ENCODE results near the gene DGAT2. TPM values are rescaled to one million over a fixed set of nuclear protein-coding genes. Genes with fewer than 3 reads are reported as not detected.

Gene DGAT2
- total RNA-seq, 1 donor from 2014 or later: 1.4 TPM

GRCh38 chr11:75760243-75760642 lies 8.3 kb upstream of the DGAT2 start:
- Mint-ChIP-seq H3K36me3 (ENCODE audit: insufficient read depth) (no peaks in the 10 kb centered on the region), H3K27ac (no peak overlapping the region), H3K4me1 (ENCODE audit: low read depth) (peaks cover 6% of the 10 kb centered on the region), H3K27me3 (peaks cover 13% of the 10 kb centered on the region), H3K9me3 (ENCODE audit: low read depth) (peaks cover under 1% of the 10 kb centered on the region), H3K4me3 (ENCODE audit: low read depth) (no peak overlapping the region)
- TF ChIP-seq, protein P1, sequence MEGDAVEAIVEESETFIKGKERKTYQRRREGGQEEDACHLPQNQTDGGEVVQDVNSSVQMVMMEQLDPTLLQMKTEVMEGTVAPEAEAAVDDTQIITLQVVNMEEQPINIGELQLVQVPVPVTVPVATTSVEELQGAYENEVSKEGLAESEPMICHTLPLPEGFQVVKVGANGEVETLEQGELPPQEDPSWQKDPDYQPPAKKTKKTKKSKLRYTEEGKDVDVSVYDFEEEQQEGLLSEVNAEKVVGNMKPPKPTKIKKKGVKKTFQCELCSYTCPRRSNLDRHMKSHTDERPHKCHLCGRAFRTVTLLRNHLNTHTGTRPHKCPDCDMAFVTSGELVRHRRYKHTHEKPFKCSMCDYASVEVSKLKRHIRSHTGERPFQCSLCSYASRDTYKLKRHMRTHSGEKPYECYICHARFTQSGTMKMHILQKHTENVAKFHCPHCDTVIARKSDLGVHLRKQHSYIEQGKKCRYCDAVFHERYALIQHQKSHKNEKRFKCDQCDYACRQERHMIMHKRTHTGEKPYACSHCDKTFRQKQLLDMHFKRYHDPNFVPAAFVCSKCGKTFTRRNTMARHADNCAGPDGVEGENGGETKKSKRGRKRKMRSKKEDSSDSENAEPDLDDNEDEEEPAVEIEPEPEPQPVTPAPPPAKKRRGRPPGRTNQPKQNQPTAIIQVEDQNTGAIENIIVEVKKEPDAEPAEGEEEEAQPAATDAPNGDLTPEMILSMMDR (IDR thresholded peaks at IDR 0.05; ENCODE audit: unreplicated experiment): no peak
- no peak for DNase-seq (ENCODE audit: low spot score, unreplicated experiment)

- TF ChIP-seq, protein P1 (IDR thresholded peaks at IDR 0.05; ENCODE audit: unreplicated experiment): no peak
- Mint-ChIP-seq H3K36me3 (ENCODE audit: insufficient read depth) (peaks cover 1% of the 10 kb centered on the region), H3K27ac (no peak overlapping the region), H3K9me3 (ENCODE audit: low read depth) (peaks cover 3% of the 10 kb centered on the region), H3K4me1 (ENCODE audit: low read depth) (peaks cover 6% of the 10 kb centered on the region), H3K4me3 (ENCODE audit: low read depth) (no peak overlapping the region), H3K27me3 (peaks cover 16% of the 10 kb centered on the region)
- no peak for DNase-seq (ENCODE audit: low spot score, unreplicated experiment)
Observed at GRCh38 chr11:75760710-75761493, 7.7 kb upstream of the DGAT2 start.

- Mint-ChIP-seq H3K36me3 (ENCODE audit: insufficient read depth) (peaks cover 1% of the 10 kb centered on the region), H3K4me1 (ENCODE audit: low read depth) (peaks cover 6% of the 10 kb centered on the region), H3K4me3 (ENCODE audit: low read depth) (no peak overlapping the region), H3K27ac (no peak overlapping the region), H3K9me3 (ENCODE audit: low read depth) (peaks cover 3% of the 10 kb centered on the region), H3K27me3 (peaks cover 23% of the 10 kb centered on the region)
- TF ChIP-seq, protein P1 (IDR thresholded peaks at IDR 0.05; ENCODE audit: unreplicated experiment): no peak
- DNase-seq (ENCODE audit: low spot score, unreplicated experiment): no peak
Observed at GRCh38 chr11:75762158-75762557, 6.4 kb upstream of the DGAT2 start.

- Mint-ChIP-seq H3K27me3 (peaks cover 29% of the 10 kb centered on the region), H3K36me3 (ENCODE audit: insufficient read depth) (peaks cover 1% of the 10 kb centered on the region), H3K27ac (no peak overlapping the region), H3K9me3 (ENCODE audit: low read depth) (peaks cover 3% of the 10 kb centered on the region), H3K4me1 (ENCODE audit: low read depth) (peaks cover 6% of the 10 kb centered on the region), H3K4me3 (ENCODE audit: low read depth) (no peak overlapping the region)
- TF ChIP-seq, protein P1 (IDR thresholded peaks at IDR 0.05; ENCODE audit: unreplicated experiment): no peak
- DNase-seq (ENCODE audit: low spot score, unreplicated experiment): no peak
Observed at GRCh38 chr11:75762885-75763284, 5.7 kb upstream of the DGAT2 start.

- H3K27ac Mint-ChIP-seq: no peak overlapping the region
- TF ChIP-seq, protein P1 (IDR thresholded peaks at IDR 0.05; ENCODE audit: unreplicated experiment): no peak
- H3K9me3 Mint-ChIP-seq (ENCODE audit: low read depth): peaks cover 3% of the 10 kb centered on the region
- peaks cover 6% of the 10 kb centered on the region for H3K4me1 Mint-ChIP-seq (ENCODE audit: low read depth)
- peaks cover 1% of the 10 kb centered on the region for H3K36me3 Mint-ChIP-seq (ENCODE audit: insufficient read depth)
- peaks cover 33% of the 10 kb centered on the region for H3K27me3 Mint-ChIP-seq
- no peak overlapping the region for H3K4me3 Mint-ChIP-seq (ENCODE audit: low read depth)
- no peak for DNase-seq (ENCODE audit: low spot score, unreplicated experiment)
Observed at GRCh38 chr11:75763846-75764245, 4.7 kb upstream of the DGAT2 start.
